Esophagus squamous epithelium (tissue), 5 donors: ENCODE measurements around the gene LRRTM1. TPM values are rescaled to one million over a fixed set of nuclear protein-coding genes. Genes with fewer than 3 reads are reported as not detected.

Experiments
- DNase-seq: peaks from one replicate; lab custom pipeline; 2025; lab: John Stamatoyannopoulos, UW
- H3K27ac ChIP-seq, 4 donors: fragments of 200-600 bp; sonication (generic); one replicate each; pipeline ENCODE4 v1.5.1; 2016 to 2019; ENCODE audit warnings: mild to moderate bottlenecking in 1 of 4
- H3K27me3 ChIP-seq, 4 donors: fragments of 200-600 bp; sonication (generic); 1 replicate in 3 of 4; 2 replicates in 1 of 4; pipeline versions ENCODE4 v1.5.1 to v1.6.0; 2017 to 2021; ENCODE audit warnings: antibody characterized with exemption in 1 of 4
- H3K36me3 ChIP-seq, 3 donors: fragments of 200-600 bp; sonication (generic); one replicate each; pipeline ENCODE4 v1.5.1; 2016 to 2019
- H3K4me1 ChIP-seq, 3 donors: fragments of 200-600 bp; sonication (generic); one replicate each; pipeline ENCODE4 v1.5.1; 2017 to 2019
- H3K4me3 ChIP-seq, 4 donors: fragments of 200-600 bp; sonication (generic); 1 replicate in 3 of 4; 2 replicates in 1 of 4; pipeline ENCODE4 v1.5.1; 2016 to 2019; ENCODE audit warnings: mild to moderate bottlenecking in 2 of 4, moderate library complexity in 1 of 4
- H3K9me3 ChIP-seq, 3 donors: fragments of 200-600 bp; sonication (generic); one replicate each; pipeline ENCODE4 v1.5.1; 2016 to 2019
- POLR2A ChIP-seq, 4 donors: fragments of 450-650 bp; IDR thresholded peaks; one replicate each; pipeline ENCODE4 v1.6.1; 2017; ENCODE audit warnings: antibody characterized with exemption in 4 of 4, mild to moderate bottlenecking in 4 of 4, moderate library complexity in 3 of 4
- WGBS, 2 donors: methylation state at CpG; one replicate each; pipeline ENCODE4 v1.1.5; 2018; 5-methylcytosine and 5-hydroxymethylcytosine counted together
- intact Hi-C: fragments of 100-400 bp; cut with DNase I; formaldehyde crosslinking; loops from one replicate; pipeline ENCODE4 v1.15.0; 2022
- total RNA-seq, 4 donors: library from RNA; depleted of rRNA; stranded (reverse); fragments of >200 nt; gene quantifications; one replicate each; pipeline ENCODE4 v1.1.0, GENCODE V29; 2016
- TF ChIP-seq, protein P1 (sequence below), 6 experiments: fragments of 450-650 bp in 4 of 6; fragments of 200-600 bp in 2 of 6; sonication (generic) in 2 of 6; IDR thresholded peaks; one replicate each; pipeline ENCODE4 v1.5.1; 2016 to 2019; ENCODE audit warnings: antibody characterized with exemption in 6 of 6, mild to moderate bottlenecking in 4 of 6, moderate library complexity in 4 of 6
- donor health status: DM: yes; HTN: yes; CAD: no.

LRRTM1 gene
- total RNA-seq, 4 donors from 2014 or later, result 0.09 TPM; not detected in 3

GRCh38 chr2:80288576-80288975, 16.0 kb downstream of the LRRTM1 start:
- DNase-seq, result no peak
- no peaks in the 10 kb centered on the region for H3K4me1 ChIP-seq

GRCh38 chr2:80281049-80281448, 23.5 kb downstream of the LRRTM1 start:
- Histone ChIP-seq H3K4me1 (no peaks in the 10 kb centered on the region), H3K9me3 (peaks cover 0 to 4% (median 0%) of the 10 kb centered on the region in 3 donors), H3K27me3 (no peaks in the 10 kb centered on the region), H3K36me3 (no peaks in the 10 kb centered on the region), H3K4me3 (no peak overlapping the region), H3K27ac (no peak overlapping the region)
- 71% methylated on average over 1 of the region's 1 CpG; no CpG with 5 or more reads in 1 of the 2 donors for WGBS, 2 donors
- DNase-seq, result no peak
- no peak for TF ChIP-seq POLR2A (IDR thresholded peaks at IDR 0.05)
- TF ChIP-seq, protein P1, sequence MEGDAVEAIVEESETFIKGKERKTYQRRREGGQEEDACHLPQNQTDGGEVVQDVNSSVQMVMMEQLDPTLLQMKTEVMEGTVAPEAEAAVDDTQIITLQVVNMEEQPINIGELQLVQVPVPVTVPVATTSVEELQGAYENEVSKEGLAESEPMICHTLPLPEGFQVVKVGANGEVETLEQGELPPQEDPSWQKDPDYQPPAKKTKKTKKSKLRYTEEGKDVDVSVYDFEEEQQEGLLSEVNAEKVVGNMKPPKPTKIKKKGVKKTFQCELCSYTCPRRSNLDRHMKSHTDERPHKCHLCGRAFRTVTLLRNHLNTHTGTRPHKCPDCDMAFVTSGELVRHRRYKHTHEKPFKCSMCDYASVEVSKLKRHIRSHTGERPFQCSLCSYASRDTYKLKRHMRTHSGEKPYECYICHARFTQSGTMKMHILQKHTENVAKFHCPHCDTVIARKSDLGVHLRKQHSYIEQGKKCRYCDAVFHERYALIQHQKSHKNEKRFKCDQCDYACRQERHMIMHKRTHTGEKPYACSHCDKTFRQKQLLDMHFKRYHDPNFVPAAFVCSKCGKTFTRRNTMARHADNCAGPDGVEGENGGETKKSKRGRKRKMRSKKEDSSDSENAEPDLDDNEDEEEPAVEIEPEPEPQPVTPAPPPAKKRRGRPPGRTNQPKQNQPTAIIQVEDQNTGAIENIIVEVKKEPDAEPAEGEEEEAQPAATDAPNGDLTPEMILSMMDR (IDR thresholded peaks at IDR 0.05), result no peak
- intact Hi-C loops, result no loop called here

More at GRCh38 chr2:80288576-80288975, 16.0 kb downstream of the LRRTM1 start:
- intact Hi-C loops, result no loop called here
- H3K9me3 ChIP-seq, result no peaks in the 10 kb centered on the region
- no peak overlapping the region for H3K27ac ChIP-seq
- WGBS, 2 donors, result 39 to 41% methylated on average over 5 of the region's 5 CpGs
- H3K4me3 ChIP-seq, result no peak overlapping the region
- no peaks in the 10 kb centered on the region for H3K27me3 ChIP-seq
- TF ChIP-seq, protein P1 (IDR thresholded peaks at IDR 0.05), result no peak
- no peaks in the 10 kb centered on the region for H3K36me3 ChIP-seq

DNA sequence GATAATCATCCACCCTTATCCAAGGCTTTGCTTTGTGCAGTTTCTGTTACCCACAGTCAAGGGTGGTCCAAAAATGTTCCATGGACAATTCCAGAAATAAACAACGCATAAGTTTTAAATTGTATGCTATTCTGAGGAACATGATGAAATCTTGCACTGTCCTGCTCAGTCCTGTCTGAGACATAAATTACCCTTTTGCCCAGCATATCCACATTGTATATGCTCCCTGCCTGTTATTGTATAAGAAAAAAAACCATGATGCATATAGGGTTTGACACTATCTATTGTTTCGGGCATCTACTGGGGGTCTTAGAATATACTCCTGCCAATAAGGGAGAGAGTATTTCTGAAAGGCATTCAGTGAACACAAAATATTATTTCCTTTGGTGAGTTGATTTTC, 24.0 kb downstream of the LRRTM1 start:
- intact Hi-C loops, result no loop called here
- H3K27me3 ChIP-seq, result no peaks in the 10 kb centered on the region
- no peak overlapping the region for H3K27ac ChIP-seq
- no peak overlapping the region for H3K4me3 ChIP-seq
- 94 to 97% methylated on average over 2 of the region's 2 CpGs for WGBS, 2 donors
- no peaks in the 10 kb centered on the region for H3K36me3 ChIP-seq
- DNase-seq, result no peak
- no peaks in the 10 kb centered on the region for H3K4me1 ChIP-seq
- H3K9me3 ChIP-seq, result peaks cover 0 to 4% (median 0%) of the 10 kb centered on the region in 3 donors
- TF ChIP-seq, protein P1 (IDR thresholded peaks at IDR 0.05), result no peak
- TF ChIP-seq POLR2A (IDR thresholded peaks at IDR 0.05), result no peak

- Histone ChIP-seq H3K27me3 (no peaks in the 10 kb centered on the region), H3K36me3 (no peaks in the 10 kb centered on the region), H3K9me3 (no peaks in the 10 kb centered on the region), H3K27ac (no peak overlapping the region), H3K4me3 (no peak overlapping the region), H3K4me1 (no peaks in the 10 kb centered on the region)
- WGBS, 2 donors, result 81 to 82% methylated on average over 5 of the region's 5 CpGs
- intact Hi-C loops, result no loop called here
- DNase-seq, result no peak
- no peak for TF ChIP-seq POLR2A (IDR thresholded peaks at IDR 0.05)
- TF ChIP-seq, protein P1 (IDR thresholded peaks at IDR 0.05), result no peak
Observed at GRCh38 chr2:80269806-80270205, 34.7 kb downstream of the LRRTM1 start.

DNA sequence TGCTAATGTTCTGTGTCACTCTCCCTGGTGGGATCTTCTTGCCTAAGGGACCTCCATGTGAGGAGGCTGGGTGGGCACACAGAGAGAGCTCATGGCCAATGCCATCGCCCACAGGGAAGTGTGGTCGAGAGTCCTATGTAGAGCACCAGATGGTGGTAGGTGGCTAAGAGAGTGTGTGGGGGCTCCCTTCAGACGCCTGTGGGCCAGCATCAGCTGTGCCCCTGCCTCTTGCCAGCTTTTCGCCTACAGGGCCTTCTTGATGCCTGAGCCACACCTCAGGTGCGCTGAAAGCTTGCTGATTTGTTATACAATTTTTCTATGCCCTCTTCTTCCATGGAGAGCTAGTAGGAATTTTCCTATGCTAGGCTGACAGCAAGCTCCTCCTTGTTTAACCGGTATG, 38.3 kb downstream of the LRRTM1 start:
- Histone ChIP-seq H3K9me3 (no peaks in the 10 kb centered on the region), H3K4me3 (no peak overlapping the region), H3K27me3 (no peaks in the 10 kb centered on the region), H3K36me3 (no peaks in the 10 kb centered on the region), H3K27ac (no peak overlapping the region), H3K4me1 (no peaks in the 10 kb centered on the region)
- WGBS, 2 donors, result 50 to 70% methylated on average over 6 of the region's 6 CpGs
- DNase-seq, result no peak
- intact Hi-C loops, result no loop called here
- TF ChIP-seq, protein P1 (IDR thresholded peaks at IDR 0.05), result no peak
- TF ChIP-seq POLR2A (IDR thresholded peaks at IDR 0.05), result no peak
